Femur (tissue), 1 donor: ENCODE results near the gene MINDY4.

ENCODE experiments used
- DNase-seq: peaks from one replicate; pipeline ENCODE4 v3.0.0-alpha.2; 2017

The MINDY4 gene

DNA sequence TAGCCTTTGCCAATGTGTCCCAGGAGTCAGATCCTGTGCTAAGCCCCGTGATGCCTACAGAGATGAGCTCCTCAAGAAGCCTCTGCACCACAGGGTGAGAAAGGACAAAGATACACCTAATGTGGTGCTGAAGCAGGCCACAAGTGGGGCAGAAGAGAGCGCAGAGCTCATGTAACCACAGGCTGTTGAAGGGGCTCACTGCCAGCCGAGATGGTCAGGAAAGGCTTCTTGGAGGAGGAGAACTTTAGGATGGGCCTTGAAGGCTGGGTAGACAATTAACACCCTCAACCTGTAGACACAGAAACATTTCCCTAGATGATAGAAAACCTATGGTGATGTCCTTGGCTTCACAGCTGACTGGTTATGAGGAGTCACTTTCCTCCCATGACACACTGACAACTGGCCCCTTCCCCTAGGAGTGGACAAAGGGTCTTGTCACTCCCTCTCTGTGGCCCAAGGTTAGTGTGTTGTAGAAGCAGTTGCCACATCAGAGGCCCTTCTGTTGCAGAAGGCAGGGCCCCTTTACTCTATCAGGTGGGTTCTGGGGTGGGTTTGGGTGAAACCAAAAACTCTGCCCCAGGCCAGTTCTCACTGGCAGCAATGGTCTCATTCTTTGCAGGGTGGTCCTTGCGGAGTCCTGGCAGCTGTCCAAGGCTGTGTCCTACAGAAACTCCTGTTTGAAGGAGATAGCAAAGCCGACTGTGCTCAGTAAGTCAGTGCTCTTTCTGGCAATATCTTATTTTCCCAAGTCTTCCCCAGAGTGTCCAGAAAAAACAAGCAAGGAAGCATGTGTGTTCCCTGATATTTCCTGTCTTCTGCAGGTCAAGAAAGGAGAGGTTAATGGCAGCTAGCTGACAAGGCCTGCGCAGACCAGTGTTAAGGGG lies 69.2 kb downstream of the MINDY4 start:
- DNase-seq = no peak

DNA sequence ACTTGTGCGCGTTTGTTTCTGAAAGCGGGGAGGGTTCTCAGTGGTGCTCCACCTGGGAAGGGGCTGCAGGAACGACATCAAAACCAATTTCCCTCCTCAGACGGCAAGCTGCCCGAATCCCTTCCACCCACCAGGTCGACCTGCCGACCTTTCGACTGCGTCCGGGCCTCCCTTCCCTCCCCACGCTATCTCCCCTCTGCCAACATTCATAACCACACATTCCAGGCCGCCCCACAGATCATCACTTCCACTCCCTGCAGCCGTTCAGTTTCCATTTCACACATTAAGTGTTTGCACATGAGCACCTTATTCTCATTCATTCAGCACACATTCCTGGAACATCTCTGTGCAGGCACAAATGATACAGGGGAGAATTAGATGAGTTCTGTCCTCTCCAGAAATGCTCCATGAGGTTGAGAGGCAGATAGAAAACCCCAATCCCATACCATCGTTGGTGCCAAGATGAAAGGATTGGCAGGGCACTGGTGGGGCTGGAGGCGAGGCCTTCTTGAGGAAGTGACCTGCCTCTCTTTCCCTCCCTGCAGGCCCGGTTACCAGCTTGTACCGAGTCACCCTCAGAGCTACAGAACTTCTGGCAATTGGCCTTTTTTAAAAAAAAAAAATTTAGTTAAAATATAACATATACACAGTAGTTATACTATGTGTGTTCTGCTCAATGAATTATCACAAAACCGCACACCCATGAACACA lies 70.0 kb downstream of the MINDY4 start:
- no peak for DNase-seq

DNA sequence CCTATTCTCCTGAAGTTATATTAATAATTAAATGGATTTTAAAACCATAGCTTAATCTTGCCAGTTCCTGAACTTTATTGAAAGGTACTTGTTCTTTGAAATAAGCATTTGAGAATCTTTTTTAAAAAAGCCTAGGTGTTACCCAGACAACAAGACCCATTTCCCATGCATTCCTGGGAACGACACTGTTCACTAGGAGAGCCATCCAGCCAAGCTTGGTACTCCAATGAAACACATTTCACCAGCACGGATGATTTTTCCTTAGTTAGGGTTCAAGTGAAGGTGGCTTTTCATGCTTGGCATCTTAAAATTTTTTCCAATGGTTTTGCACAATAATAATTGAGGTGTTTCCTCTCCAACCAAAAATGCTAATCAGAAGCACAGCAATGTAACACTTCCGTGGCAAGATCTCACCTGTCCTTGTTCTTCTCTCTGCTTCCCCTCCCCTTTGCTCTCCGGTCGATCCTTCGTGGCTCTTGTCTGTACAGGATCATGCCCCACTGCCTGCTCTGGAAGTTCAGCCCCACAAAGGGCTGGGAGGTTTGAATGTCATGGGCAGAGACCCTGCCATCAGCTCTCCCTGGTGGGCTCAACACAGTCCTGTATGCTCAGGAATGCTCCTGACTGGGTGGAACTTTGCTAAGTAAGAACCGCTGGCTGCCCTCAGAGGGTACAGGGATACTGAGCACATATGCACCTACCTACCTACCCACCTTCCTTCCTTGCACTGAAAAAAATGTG lies 70.8 kb downstream of the MINDY4 start:
- DNase-seq = no peak

DNA sequence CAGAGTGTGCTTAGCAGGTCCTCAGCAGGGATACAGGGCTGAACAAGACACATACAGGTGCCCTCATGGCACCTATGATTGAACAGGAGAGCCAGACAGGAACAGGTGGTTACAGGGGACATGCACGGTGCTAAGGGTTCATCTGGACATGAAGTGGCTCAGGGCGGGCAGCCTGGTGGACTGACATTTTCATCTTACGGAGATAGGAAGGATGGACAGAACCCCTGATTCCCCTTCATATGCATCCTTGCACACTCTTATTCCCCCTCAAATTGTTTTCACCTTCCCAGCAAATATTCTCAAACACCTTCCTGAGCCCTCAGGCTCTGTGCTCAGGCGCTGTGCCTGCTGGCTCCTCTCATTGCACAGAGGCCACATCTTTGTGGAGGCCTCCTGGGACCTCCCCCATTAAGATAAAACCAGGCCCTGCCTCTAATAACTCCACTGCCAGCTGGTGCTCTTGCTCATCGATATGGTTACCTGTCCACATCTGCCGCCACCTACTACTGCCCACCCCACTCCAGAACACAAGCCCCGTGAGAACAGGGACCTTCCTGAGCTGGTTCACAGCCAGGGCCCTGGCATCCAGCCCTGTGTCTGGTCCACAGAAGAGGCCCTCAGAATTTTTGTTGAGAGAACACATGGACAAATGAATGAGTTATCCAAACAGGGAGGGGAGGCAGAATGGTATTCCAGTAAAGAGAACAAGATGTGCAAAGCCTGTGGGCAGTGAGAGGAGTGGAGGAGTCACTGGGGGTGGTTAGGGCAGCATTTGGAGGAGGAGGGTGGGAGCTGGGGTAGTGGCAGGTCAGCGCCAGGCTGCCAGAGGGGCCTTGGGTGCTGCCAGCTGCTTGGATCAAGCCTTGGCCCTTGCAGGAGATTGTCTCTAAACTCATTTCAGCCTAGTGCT lies 71.6 kb downstream of the MINDY4 start:
- no peak for DNase-seq

DNA sequence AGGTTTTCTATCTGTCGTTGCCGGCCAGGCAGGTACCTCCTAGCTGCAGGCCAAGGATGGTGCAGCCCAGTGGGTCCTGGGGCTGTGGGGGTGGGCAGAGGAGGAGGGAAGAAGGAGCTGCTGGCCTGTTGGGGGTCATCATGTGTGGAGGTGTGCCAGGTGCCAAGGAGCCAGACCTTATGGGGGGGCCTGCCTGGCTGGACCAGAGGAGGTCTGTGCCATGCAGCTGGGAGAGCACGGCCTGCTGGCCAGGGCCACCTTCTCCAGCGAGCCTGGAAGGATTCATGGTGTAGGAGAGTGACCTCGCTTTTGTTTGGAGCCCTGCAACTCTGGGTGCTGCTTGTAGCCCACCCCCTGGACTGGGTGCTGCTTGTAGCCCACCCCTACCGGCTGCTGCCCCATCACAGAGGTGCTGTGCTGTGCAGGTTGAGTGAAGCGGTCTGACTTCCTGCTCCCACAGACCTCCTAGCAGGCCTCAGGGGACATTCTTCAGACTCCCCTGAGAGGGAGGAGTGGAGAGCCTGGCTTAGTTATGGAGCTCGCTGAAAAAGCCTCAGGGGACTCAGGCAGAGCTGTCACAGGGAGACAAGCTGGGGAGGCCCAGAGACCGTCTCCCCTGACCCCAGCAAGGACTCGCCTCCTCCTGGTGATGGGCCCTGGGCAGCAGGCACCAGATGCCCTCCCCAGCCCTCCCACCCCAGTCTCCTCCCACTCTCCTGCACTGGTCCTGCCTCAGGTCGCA lies 72.7 kb downstream of the MINDY4 start:
- peak; percentile 24 for DNase-seq

DNA sequence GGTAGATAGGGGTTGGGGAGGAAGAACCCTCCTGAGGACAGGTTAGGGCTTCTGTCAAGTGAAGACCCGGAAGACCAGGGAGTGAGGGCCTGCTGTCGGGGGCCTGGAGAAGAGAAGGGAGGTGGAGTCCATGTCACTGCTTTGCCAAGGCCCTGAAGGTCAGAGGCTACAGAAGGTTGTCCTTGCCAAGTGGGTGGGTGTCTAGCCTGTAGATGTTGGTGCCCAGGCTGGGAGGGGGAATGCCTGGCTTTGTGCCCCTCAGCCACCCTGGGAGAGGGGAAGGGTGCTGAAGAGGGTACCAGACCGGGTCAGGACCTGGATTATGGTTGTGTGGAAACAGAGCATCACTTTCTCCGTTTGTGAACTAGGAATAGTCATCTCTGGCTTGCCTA lies 73.3 kb downstream of the MINDY4 start:
- DNase-seq = peak; percentile 17

DNA sequence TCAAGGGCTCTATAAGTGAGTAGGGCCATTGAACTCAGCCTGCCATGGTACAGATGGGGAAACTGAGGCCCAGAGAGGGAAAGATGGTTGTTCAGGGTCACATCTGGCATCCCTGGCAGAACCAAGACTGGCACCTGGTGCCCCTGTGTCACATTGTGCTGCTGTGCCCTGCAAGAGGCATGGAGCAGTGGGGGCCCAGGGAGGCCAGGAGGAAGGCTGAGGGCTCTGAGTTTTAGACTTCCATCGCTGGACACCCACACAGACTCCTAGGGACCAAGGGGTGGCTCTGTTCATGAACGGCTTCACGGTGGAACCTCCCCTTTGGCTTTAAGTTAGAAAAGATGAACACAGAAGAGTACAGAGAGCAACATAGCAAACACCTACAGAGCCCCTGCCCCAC lies 73.7 kb downstream of the MINDY4 start:
- no peak for DNase-seq

DNA sequence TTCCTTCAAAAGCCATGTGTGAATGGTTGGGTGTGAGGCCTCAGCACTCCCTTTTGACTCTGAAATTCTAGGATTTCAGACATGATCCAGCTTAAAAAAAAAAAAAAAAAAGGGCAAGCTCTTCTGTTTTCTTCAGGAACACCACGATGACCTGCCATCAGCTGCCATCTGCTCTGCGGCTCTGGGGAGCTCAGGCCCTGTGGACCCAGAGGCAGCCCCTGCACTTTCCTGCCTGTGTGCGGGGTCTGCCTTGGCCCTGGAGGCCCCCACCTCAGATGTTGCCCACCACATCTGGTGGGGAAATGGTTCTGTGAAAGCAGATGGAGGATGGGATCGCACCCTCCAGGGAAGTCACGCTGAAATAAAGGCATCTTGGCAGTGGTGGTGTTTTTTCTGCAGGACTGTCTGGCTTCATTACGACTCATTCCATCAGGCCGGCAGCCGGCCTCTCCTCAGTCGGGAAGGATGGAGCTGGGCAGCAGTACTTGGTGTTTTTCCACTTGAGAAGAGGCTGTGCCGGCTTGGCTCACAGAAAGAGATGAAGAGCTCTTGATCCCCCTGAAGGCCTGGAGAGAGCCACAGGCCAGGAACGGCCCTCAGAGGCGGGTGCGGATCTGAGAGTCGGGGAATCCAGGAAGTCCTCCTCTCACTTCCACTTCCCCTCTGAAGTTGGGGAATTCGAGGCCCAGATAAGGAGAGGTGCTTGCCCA lies 74.4 kb downstream of the MINDY4 start:
- peak; percentile 68 for DNase-seq

DNA sequence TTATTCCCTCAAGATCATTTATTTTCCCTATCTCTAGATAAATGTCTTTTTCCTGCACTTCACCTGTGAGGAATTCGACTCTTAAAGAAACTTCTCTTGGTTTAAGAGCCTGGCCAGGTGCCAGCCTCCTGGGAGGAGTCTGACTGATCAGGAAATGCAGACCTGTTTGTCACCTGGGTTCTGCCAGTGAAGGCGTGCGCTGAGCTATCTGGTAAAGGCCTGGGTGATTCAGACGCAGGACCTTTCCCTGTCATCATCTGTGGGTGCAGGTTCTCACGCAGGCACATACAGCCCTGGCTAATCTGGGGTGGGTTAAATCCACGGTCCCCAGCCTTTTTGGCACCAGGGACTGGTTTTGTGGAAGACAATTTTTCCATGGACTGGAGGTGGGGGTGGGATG lies 75.2 kb downstream of the MINDY4 start:
- no peak for DNase-seq

DNA sequence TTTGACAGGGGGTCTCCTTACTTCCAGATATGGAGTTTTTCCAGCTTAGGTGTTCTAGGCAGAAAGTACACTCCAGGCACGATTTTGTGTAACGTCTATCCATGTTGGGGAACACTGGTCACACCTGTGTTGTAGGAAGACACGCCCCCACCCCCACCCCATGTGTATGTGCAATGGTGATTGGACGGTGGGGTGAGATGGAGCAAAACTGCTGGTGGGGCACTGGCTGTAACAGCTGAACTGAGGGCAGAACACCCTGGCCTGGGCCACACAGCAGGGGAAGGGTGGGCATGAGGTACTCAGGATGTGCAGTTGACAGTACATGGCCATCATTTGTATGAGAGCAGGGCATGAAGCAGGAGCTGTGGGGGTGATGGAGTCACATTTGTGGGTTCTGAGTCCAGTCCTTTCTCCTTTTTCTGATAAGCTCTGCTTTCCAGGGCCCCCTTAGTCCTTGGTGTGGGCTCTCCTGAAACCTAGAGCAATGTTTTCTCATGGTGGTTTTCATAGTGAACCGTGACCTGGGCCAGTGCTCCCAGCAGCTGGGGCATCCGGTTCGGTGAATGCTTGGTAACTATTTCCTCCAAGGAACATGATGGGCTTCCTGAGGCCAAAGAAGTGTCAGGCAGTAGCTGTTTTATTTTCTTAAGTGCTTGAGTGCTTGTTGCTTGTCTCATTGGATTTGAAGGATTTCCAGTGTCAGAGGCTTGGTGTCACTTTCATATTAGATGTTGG lies 77.1 kb downstream of the MINDY4 start:
- no peak for DNase-seq

DNA sequence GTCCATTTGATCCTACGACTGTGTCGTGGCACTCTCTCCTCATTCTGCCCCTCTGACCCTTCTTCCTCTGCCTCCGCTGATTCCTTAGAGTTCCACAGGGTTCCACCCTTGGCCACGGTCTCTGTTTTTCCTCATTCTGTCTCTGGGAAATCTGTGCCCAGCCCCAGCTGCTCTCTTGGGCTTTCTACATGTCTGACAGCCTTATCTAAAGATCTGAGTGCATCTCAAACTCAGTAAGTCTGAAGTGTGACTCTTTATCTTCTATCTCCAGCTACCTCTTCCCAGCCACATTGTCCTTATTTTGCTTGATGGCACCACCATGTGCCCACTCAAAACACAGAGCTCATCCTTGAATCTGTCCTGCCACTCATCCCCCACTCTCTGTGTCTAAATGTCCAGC lies 78.3 kb downstream of the MINDY4 start:
- no peak for DNase-seq

DNA sequence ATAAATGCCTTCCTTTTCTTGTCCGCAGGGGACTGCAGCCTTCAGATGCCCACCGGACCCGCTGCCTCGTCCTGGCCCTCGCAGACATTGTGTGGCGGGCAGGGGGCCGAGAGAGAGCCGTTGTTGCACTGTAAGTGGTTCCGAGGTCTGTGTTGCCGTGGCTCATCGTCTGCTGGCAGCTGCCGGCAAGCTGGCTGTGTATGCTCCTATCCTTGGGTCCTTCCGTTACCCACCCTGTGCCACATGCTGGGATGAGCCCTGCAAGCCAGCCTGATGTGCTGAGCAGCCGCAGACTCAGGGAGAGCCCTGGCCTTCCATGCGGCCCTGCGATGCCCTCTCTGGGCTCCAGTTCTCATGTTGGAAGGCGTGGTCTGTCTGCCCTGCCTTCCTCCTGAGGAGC lies 79.2 kb downstream of the MINDY4 start:
- DNase-seq = no peak

DNA sequence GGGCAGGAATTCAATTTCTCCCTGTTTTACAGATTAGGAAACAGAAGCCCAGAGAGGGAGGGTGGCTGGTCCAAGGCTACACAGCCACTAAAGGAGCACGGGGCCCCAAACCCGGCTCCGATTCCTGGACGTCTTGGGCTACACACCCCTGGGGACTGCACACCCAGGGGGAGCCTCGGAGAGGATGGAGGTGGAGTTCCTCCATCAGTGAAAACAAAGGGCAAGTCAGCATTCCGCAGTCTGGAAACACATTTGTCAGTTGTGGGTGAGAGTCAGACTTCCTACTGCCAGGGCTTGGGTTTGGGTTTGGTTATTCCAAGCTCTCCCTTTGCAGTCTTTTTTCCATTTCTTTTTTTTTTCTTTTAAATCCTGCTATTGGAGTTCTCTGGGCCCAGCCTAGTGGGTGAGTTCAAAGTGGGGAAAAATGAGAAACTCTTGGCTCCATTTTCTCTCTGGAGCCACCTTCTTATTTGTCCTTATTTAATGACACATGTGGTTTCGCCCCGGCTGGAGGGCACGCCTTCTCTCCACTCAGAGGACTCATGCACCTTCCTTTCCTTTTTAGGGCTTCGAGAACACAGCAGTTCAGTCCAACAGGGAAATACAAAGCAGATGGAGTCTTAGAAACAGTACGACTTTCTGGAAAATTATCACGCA lies 80.6 kb downstream of the MINDY4 start:
- peak; percentile 83 for DNase-seq

DNA sequence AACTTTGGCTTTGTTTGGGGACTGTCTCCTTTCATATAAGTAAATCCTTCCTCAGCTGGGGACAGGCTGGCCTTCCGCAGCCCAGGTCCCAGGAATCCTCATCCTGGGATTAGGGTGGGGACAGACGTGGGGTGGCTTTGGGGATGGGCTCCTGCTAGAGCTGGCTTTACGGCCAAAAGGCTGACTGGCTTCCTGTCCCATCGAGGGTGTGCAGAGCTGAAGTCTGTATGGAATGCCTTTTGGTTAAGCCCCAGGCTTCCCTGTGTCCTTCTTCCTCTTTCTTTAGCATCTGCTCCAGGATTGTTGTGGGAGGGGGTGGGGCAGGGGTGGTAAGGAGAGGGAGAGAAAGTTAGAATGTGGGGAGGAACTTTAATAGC lies 81.1 kb downstream of the MINDY4 start:
- DNase-seq = peak; percentile 64

DNA sequence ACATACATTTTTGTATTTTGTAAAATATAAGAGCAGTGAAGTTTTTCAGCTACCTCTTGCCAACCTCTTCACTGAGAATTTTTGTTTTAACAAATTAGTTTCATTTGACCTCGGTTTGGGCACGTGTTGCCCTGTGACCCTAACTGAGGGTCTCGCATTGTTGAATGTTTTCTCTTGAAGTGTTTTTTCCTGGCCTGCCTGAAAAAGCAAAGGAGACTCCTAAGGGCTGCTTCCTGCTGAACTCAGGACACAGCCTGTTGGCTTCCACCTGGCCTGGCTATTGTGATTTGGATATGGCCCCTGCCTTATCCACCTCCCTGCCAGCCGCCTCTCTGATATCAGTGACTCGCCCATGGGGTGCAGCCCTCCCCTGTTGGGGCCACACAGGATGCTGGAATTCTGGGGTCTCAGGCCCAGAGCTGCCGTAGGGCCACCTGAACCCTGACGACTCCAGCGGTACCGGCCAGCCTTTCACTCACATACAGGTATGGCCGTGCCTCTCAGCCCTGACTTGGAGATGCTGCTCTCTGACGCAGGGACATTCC lies 81.6 kb downstream of the MINDY4 start:
- no peak for DNase-seq

DNA sequence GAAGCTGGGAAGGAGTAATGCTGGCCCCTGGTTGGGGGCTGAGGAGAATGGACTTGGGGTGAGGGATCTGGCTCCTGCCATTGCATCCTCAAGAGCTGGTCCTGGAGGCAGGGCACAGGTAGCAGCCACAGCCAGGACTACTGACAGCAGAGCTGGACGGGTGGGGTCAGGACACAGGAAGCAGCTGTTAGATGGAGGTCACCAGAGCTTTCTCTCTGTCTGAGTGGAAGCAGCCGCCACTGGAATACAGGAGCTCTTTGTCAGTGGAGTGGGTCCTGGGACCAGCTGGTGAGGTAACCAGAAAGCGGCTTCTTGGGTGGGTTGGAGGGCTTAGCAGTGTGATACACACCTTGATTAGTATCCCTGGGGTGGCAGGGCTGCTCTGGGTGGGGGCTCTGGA lies 82.4 kb downstream of the MINDY4 start:
- no peak for DNase-seq

DNA sequence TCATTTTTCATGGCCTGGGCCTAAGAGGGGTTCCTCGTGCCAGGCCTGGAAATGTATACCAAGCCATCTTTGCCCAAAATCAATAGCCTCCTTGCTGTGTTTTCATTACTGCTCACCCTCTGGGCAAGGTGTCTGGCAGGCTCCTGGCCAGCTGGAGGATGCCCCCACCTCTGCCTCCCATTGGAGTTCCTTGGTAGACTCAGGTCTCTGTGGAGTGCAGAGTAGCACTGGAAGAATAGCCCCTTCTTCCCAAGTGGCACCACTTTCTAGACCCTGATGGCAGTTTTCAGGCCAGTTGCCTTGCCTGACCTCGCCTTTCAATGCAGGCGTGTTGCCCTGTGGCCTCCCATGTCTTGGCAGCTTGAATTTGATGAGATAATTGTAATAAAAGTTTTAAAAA lies 84.7 kb downstream of the MINDY4 start:
- no peak for DNase-seq

DNA sequence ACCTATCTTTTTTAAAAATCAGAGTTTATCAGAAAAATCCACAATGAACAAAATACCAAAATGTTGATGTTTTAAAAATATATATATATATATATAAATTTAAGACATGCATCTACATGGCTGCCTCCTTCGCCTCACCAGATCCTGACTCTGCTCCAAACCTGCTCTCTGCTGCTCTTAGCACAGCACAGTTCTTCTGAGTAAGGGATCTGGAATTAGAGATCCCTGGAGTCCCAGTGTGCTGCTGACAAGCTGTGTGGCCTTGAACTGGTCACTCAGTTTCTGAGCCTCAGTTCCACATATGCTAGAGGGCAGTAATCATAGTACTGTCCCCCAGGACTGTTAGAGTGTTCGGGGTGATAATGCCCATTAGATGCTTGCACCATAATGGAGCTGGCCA lies 87.4 kb downstream of the MINDY4 start:
- no peak for DNase-seq

DNA sequence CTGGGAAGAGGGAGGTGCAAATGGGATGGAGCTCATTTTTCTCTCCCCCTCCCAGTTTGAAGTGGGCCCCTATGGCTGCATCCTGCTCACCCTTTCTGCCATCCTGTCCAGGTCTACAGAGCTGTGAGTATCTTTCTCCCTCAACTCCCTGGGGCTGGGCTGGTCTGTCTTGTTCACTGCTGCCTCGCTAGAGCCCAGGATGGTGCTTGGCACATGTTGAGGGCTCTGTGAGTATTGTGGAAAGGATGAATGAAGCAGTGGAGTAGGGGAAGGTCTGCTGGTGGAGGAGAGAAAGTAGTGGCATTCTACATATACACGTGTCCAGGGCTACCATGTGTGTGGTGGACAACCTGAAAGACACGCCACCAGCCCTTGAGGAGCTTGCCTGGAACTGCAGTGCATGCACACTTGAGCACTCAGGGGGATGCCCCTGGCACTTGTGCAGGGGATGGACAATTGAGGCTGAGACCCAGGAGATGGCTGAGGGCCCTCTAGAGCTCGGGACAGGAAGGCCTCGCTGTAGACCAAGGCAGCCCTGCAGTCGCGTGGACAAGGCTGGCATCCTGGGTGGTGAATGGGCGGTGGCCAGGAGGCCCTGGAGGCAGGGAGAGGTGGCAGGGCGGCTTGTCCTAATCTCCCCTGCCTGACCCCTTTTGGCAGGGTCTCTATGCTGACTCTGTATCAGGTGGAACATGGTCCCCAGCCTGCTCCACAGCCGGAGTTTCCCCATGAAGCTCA lies 88.2 kb downstream of the MINDY4 start:
- no peak for DNase-seq
